GM20000 (cell line): ENCODE data around the gene ZBTB18.
"Not testable (repeated sequence)": the region's sequence is repeated elsewhere in the genome, so short reads cannot be mapped to it uniquely, and the experiment has no call there.

Experiments
- DNase-seq: peaks from one replicate; pipeline ENCODE4 v3.0.0; 2012; ENCODE audit warnings: low spot score
- CTCF ChIP-seq: IDR thresholded peaks from 2 replicates; pipeline ENCODE4 v1.5.1; 2012; ENCODE audit warnings: mild to moderate bottlenecking, control low read depth; ENCODE audit errors: extremely low read depth, missing control alignments

Gene ZBTB18

GRCh38 chr1:244011271-244011670 lies 39.8 kb upstream of the ZBTB18 start:
- no peak for DNase-seq

GRCh38 chr1:244011786-244012185 lies 39.3 kb upstream of the ZBTB18 start:
- TF ChIP-seq CTCF, result no peak
- DNase-seq, result no peak

More at GRCh38 chr1:244011271-244011670, 39.8 kb upstream of the ZBTB18 start:
- TF ChIP-seq CTCF, result no peak

GRCh38 chr1:244012202-244012601 lies 38.9 kb upstream of the ZBTB18 start:
- no peak for DNase-seq
- TF ChIP-seq CTCF, result no peak

- no peak for TF ChIP-seq CTCF
- DNase-seq, result no peak
Measured at GRCh38 chr1:244013100-244013499, 38.0 kb upstream of the ZBTB18 start.

- not testable (repeated sequence) for DNase-seq
Measured at GRCh38 chr1:244014862-244015261, 36.2 kb upstream of the ZBTB18 start.

GRCh38 chr1:244019982-244020485 lies 31.0 kb upstream of the ZBTB18 start:
- no peak for TF ChIP-seq CTCF
- DNase-seq, result no peak

GRCh38 chr1:244021427-244021826 lies 29.7 kb upstream of the ZBTB18 start:
- no peak for DNase-seq
- no peak for TF ChIP-seq CTCF

GRCh38 chr1:244022311-244022710 lies 28.8 kb upstream of the ZBTB18 start:
- no peak for DNase-seq
- no peak for TF ChIP-seq CTCF
